HepG2 (cell line): ENCODE measurements around the gene SSC5D. TPM values are rescaled to one million over a fixed set of nuclear protein-coding genes. Genes with fewer than 3 reads are reported as not detected.

Experiments
- ATAC-seq: fragments of 200-7000 bp; cut with Tn5 transposase; 3 replicates; pipeline ENCODE4 v1.9.1; 2020; ENCODE audit warnings: mild to moderate bottlenecking, moderate library complexity
- BruUV-seq: library from RNA; stranded (reverse); fragments of 400-500 nt; replicated peaks from 2 replicates; lab custom pipeline; 2021; lab: Mats Ljungman, UMichigan
- CTCF ChIA-PET: fragments of 300-600 bp; formaldehyde crosslinking; extraction: SDS; loops from one replicate; lab custom pipeline; 2021; ENCODE audit warnings: low total read pairs, inconsistent platforms, low intra/inter-chr PET ratio; lab: Yijun Ruan, JAX
- POLR2A ChIA-PET: fragments of 350-600 bp; sonication (Branson Sonifier 250); formaldehyde crosslinking; loops from one replicate; lab custom pipeline; 2020; ENCODE audit warnings: antibody characterized with exemption, inconsistent platforms; lab: Yijun Ruan, JAX
- DNase-seq: peaks from one replicate; pipeline ENCODE4 v3.0.0-alpha.2; 2015; ENCODE audit warnings: low spot score
- FAIRE-seq: peaks from 3 replicates; lab custom pipeline; 2011; peaks lifted over from hg19 to GRCh38; lab: Jason Lieb, UNC
- H2AFZ ChIP-seq: one replicate; pipeline ENCODE4 v1.6.1; 2011; ENCODE audit warnings: low read length, inconsistent platforms
- H3K27ac ChIP-seq: fragments of 300-600 bp; 3 replicates; pipeline ENCODE4 v1.8.0; 2011; ENCODE audit warnings: mixed run types, mild to moderate bottlenecking, mixed read lengths, low read length, inconsistent platforms; ENCODE audit not compliant: insufficient read depth; ENCODE audit errors: extremely low read length
- H3K27me3 ChIP-seq, 2 experiments: fragments of 200-600 bp in 1 of 2; 2 replicates in 1 of 2; 3 replicates in 1 of 2; pipeline versions ENCODE4 v1.6.0 to v1.8.0; 2011; ENCODE audit warnings: low read length in 2 of 2, mild to moderate bottlenecking in 2 of 2, moderate library complexity in 2 of 2, inconsistent platforms in 1 of 2; ENCODE audit not compliant: insufficient read depth in 2 of 2, control insufficient read depth in 1 of 2
- H3K36me3 ChIP-seq, 2 experiments: fragments of 200-600 bp in 1 of 2; replicated peaks in 1 of 2; 2 replicates in 1 of 2; 3 replicates in 1 of 2; pipeline versions ENCODE4 v1.5.1 to v1.8.0; 2011; ENCODE audit warnings: low read length in 2 of 2, inconsistent platforms in 1 of 2; ENCODE audit not compliant: insufficient read depth in 2 of 2, control insufficient read depth in 1 of 2
- H3K4me1 ChIP-seq: 2 replicates; pipeline ENCODE4 v1.5.1; 2012; ENCODE audit warnings: low read length, inconsistent platforms; ENCODE audit not compliant: insufficient read depth
- H3K4me2 ChIP-seq: 2 replicates; pipeline ENCODE4 v1.6.0; 2011; ENCODE audit warnings: low read depth, low read length, inconsistent platforms
- H3K4me3 ChIP-seq, 3 experiments: fragments of 200-600 bp in 1 of 3; sonication (generic), shearing (Covaris generic) in 1 of 3; replicated peaks in 1 of 3; 2 replicates each; pipeline ENCODE4 v1.5.1; 2011 to 2016; ENCODE audit warnings: low read length in 3 of 3, inconsistent platforms in 2 of 3, low read depth in 2 of 3, mild to moderate bottlenecking in 2 of 3, control low read depth in 1 of 3, mixed read lengths in 1 of 3; ENCODE audit not compliant: insufficient read depth in 1 of 3
- H3K79me2 ChIP-seq: one replicate; pipeline ENCODE4 v1.6.1; 2011; ENCODE audit warnings: low read length, inconsistent platforms; ENCODE audit not compliant: insufficient read depth
- H3K9ac ChIP-seq: 2 replicates; pipeline ENCODE4 v1.6.0; 2011; ENCODE audit warnings: mild to moderate bottlenecking, low read depth, low read length, inconsistent platforms; ENCODE audit not compliant: insufficient read depth
- H3K9me3 ChIP-seq: 2 replicates; pipeline ENCODE4 v1.5.1; 2012; ENCODE audit warnings: mild to moderate bottlenecking, low read length
- H4K20me1 ChIP-seq: 2 replicates; pipeline ENCODE4 v1.6.0; 2011; ENCODE audit warnings: inconsistent platforms, mild to moderate bottlenecking, low read length, moderate library complexity; ENCODE audit not compliant: insufficient read depth
- CREB1 ChIP-seq, 2 experiments: fragments of 450-650 bp in 1 of 2; IDR thresholded peaks; 2 replicates each; pipeline ENCODE4 v1.6.1; 2016 to 2017; ENCODE audit warnings: control low read depth in 1 of 2, mild to moderate bottlenecking in 1 of 2, missing compliant biosample characterization in 1 of 2, missing genetic modification characterization in 1 of 2
- KLF9 ChIP-seq: IDR thresholded peaks from 2 replicates; pipeline ENCODE4 v1.6.1; 2016; ENCODE audit warnings: low read depth
- MAF1 ChIP-seq: sonication (generic); formaldehyde crosslinking; IDR thresholded peaks from 2 replicates; pipeline ENCODE4 v1.5.0; 2020; ENCODE audit warnings: missing genetic modification reagents, borderline replicate concordance
- MYNN ChIP-seq: sonication (generic); formaldehyde crosslinking; IDR thresholded peaks from 2 replicates; pipeline ENCODE4 v1.4.0; 2020; ENCODE audit warnings: mild to moderate bottlenecking, low read depth, missing genetic modification reagents
- NFATC3 ChIP-seq: sonication (generic); formaldehyde crosslinking; IDR thresholded peaks from 2 replicates; pipeline ENCODE4 v1.5.1; 2020; ENCODE audit warnings: mild to moderate bottlenecking, missing genetic modification reagents
- ZNF160 ChIP-seq: sonication (generic); formaldehyde crosslinking; IDR thresholded peaks from 2 replicates; pipeline ENCODE4 v1.8.0; 2022; ENCODE audit warnings: mild to moderate bottlenecking, inconsistent platforms, missing genetic modification reagents
- ZNF224 ChIP-seq: sonication (generic); formaldehyde crosslinking; IDR thresholded peaks from 2 replicates; pipeline ENCODE4 v1.5.0; 2020; ENCODE audit warnings: mild to moderate bottlenecking, missing genetic modification reagents
- ZNF292 ChIP-seq: sonication (generic); formaldehyde crosslinking; IDR thresholded peaks from 2 replicates; pipeline ENCODE4 v1.8.1; 2022; ENCODE audit warnings: mild to moderate bottlenecking, low read depth, missing genetic modification reagents, borderline replicate concordance
- ZNF883 ChIP-seq: sonication (generic); formaldehyde crosslinking; IDR thresholded peaks from 2 replicates; pipeline ENCODE4 v1.5.1; 2020; ENCODE audit warnings: mild to moderate bottlenecking, missing genetic modification reagents; ENCODE audit errors: not compliant biosample characterization
- WGBS: methylation state at CpG from one replicate; pipeline ENCODE4 v1.1.6; 2017; ENCODE audit warnings: low lambda C conversion rate; 5-methylcytosine and 5-hydroxymethylcytosine counted together
- in situ Hi-C: cut with HindIII; loops from 2 replicates; pipeline ENCODE4 v1.10.0; 2017; ENCODE audit warnings: low pct_unique_long_range_greater_than_20kb; ENCODE audit not compliant: extremely low pct_ligation_motif_present
- intact Hi-C: fragments of 100-400 bp; cut with micrococcal nuclease; formaldehyde crosslinking; loops from one replicate; pipeline ENCODE4 v1.10.0; 2022; ENCODE audit not compliant: unreplicated experiment
- polyA plus RNA-seq, 8 experiments: library from polyadenylated mRNA; depleted of rRNA in 3 of 8; stranded (reverse) in 7 of 8; unstranded in 1 of 8; fragments of >200 nt; fragmentation: Illumina TruSeq in 4 of 8; extraction: Trizol in 4 of 8; gene quantifications; 2 replicates each; pipeline versions ENCODE4 v1.2.1 to v1.2.3, GENCODE V29; 2011 to 2016; ENCODE audit warnings: low read depth in 4 of 8, missing spikeins in 1 of 8, mixed read lengths in 1 of 8; ENCODE audit not compliant: insufficient read depth in 1 of 8
- total RNA-seq, 5 experiments: library from RNA; depleted of rRNA; stranded (reverse); fragments of >200 nt; fragmentation: Illumina TruSeq; extraction: Trizol; gene quantifications; 2 replicates each; pipeline ENCODE4 v1.2.3, GENCODE V29; 2016; ENCODE audit warnings: low read depth in 1 of 5
- TF ChIP-seq, protein P1 (sequence below): IDR thresholded peaks from 2 replicates; pipeline ENCODE4 v1.6.1; 2018; ENCODE audit warnings: missing genetic modification reagents
- TF ChIP-seq, protein P2 (sequence below): IDR thresholded peaks from 2 replicates; pipeline ENCODE4 v1.6.1; 2016; ENCODE audit warnings: low read depth, missing genetic modification reagents, missing compliant biosample characterization

SSC5D gene
- total and polyA plus RNA-seq, 2 of the 13 experiments (the other 11 are each of a cell fraction or from before 2014, with no cell fraction given) = not detected

DNA sequence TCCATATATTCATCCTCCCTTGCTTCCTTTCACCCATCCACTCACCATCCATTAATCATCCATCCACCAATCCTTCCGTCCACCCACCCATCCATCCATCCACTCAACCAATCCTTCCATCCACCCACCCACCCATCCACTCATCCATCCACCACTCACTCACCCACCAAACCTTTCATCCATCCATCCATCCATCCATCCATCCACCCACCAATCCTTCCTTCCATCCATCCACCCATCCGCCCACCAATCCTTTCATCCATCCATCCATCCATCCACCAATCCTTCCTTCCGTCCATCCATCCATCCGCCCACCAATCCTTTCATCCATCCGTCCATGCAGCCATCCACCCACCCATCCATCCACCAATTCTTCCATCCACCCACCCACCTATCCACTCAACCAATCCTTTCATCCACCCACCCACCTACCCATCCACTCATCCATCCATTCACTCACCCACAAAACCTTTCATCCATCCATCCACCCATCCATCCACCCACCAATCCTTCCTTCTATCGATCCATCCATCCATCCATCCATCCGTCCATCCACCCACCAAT lies 54.1 kb downstream of the SSC5D start:
- WGBS = 65% methylated on average over 7 of the region's 7 CpGs
- ATAC-seq = no peak

More for the DNA sequence above, 54.1 kb downstream of the SSC5D start:
- in situ Hi-C loops = no loop called here
- TF ChIP-seq, protein P1, sequence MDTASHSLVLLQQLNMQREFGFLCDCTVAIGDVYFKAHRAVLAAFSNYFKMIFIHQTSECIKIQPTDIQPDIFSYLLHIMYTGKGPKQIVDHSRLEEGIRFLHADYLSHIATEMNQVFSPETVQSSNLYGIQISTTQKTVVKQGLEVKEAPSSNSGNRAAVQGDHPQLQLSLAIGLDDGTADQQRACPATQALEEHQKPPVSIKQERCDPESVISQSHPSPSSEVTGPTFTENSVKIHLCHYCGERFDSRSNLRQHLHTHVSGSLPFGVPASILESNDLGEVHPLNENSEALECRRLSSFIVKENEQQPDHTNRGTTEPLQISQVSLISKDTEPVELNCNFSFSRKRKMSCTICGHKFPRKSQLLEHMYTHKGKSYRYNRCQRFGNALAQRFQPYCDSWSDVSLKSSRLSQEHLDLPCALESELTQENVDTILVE (CRISPR knock-in tag) = no peak
- TF ChIP-seq MAF1 (CRISPR knock-in tag) (no peak), ZNF292 (no peak), CREB1 (IDR thresholded peaks at IDR 0.05) (no peak), CREB1 (CRISPR knock-in tag; IDR thresholded peaks at IDR 0.05) (no peak), MYNN (CRISPR knock-in tag) (no peak), NFATC3 (CRISPR knock-in tag) (no peak), ZNF160 (no peak), ZNF224 (no peak), KLF9 (CRISPR knock-in tag) (no peak), ZNF883 (CRISPR knock-in tag) (no peak)
- TF ChIP-seq, protein P2, sequence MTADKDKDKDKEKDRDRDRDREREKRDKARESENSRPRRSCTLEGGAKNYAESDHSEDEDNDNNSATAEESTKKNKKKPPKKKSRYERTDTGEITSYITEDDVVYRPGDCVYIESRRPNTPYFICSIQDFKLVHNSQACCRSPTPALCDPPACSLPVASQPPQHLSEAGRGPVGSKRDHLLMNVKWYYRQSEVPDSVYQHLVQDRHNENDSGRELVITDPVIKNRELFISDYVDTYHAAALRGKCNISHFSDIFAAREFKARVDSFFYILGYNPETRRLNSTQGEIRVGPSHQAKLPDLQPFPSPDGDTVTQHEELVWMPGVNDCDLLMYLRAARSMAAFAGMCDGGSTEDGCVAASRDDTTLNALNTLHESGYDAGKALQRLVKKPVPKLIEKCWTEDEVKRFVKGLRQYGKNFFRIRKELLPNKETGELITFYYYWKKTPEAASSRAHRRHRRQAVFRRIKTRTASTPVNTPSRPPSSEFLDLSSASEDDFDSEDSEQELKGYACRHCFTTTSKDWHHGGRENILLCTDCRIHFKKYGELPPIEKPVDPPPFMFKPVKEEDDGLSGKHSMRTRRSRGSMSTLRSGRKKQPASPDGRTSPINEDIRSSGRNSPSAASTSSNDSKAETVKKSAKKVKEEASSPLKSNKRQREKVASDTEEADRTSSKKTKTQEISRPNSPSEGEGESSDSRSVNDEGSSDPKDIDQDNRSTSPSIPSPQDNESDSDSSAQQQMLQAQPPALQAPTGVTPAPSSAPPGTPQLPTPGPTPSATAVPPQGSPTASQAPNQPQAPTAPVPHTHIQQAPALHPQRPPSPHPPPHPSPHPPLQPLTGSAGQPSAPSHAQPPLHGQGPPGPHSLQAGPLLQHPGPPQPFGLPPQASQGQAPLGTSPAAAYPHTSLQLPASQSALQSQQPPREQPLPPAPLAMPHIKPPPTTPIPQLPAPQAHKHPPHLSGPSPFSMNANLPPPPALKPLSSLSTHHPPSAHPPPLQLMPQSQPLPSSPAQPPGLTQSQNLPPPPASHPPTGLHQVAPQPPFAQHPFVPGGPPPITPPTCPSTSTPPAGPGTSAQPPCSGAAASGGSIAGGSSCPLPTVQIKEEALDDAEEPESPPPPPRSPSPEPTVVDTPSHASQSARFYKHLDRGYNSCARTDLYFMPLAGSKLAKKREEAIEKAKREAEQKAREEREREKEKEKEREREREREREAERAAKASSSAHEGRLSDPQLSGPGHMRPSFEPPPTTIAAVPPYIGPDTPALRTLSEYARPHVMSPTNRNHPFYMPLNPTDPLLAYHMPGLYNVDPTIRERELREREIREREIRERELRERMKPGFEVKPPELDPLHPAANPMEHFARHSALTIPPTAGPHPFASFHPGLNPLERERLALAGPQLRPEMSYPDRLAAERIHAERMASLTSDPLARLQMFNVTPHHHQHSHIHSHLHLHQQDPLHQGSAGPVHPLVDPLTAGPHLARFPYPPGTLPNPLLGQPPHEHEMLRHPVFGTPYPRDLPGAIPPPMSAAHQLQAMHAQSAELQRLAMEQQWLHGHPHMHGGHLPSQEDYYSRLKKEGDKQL (CRISPR knock-in tag) = no peak
- TF ChIP-seq, all 625 proteins: peak for 0
- H3K27ac ChIP-seq = no peak overlapping the region
- H3K36me3 ChIP-seq = no peaks in the 10 kb centered on the region
- no peak overlapping the region for H3K4me3 ChIP-seq
- intact Hi-C loops = no loop called here
- no peaks in the 10 kb centered on the region for H3K79me2 ChIP-seq
- FAIRE-seq = no peak
- H3K4me1 ChIP-seq = peaks cover 40% of the 10 kb centered on the region
- no peaks in the 10 kb centered on the region for H4K20me1 ChIP-seq
- no peak overlapping the region for H3K9ac ChIP-seq
- H2AFZ ChIP-seq = no peak overlapping the region
- BruUV-seq = no TSS peak
- no peak for DNase-seq
- no peak overlapping the region for H3K4me2 ChIP-seq
- POLR2A ChIA-PET = no interaction called here
- CTCF ChIA-PET = no interaction called here
- no peaks in the 10 kb centered on the region; a peak in 2 of 5 replicates for H3K27me3 ChIP-seq
- no peaks in the 10 kb centered on the region for H3K9me3 ChIP-seq
